Measurements from ENCODE around the gene NAALADL2.
"Not testable (repeated sequence)": the region's sequence is repeated elsewhere in the genome, so short reads cannot be mapped to it uniquely, and the experiment has no call there.

The NAALADL2 gene

GRCh38 chr3:175355801-175356335 lies 496.7 kb downstream of the NAALADL2 start:
- H3K4me3 ChIP-seq (ENCODE audit: low read depth, low read length), result no peak overlapping the region
- TF ChIP-seq CTCF (IDR thresholded peaks at IDR 0.05; ENCODE audit: insufficient read depth, low read depth, low read length, missing control alignments), result no peak
- no peak for DNase-seq (ENCODE audit: low read depth)

DNA sequence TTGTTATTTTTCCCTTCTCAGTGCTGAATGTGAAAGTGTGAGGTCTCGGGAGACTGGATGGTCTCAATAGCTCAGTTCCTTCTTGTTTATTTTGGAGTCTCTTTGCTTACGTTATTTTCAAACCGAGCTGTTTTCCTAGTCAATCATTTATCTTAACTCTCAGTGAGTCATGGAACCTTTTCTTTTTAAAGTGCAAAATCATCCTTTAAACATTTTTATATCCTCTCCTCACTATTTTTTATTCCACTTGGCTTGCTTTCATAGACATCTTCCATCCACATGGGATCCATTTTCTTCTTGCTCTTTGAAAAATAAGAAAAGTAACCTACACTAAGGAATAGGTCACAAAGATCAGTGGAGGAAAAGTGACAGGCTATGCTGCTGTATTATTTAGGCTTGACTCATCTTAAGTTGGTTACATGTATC lies 497.8 kb downstream of the NAALADL2 start:
- DNase-seq (ENCODE audit: low read depth), result no peak
- TF ChIP-seq CTCF (IDR thresholded peaks at IDR 0.05; ENCODE audit: insufficient read depth, low read depth, low read length, missing control alignments), result no peak
- H3K4me3 ChIP-seq (ENCODE audit: low read depth, low read length), result no peak overlapping the region

DNA sequence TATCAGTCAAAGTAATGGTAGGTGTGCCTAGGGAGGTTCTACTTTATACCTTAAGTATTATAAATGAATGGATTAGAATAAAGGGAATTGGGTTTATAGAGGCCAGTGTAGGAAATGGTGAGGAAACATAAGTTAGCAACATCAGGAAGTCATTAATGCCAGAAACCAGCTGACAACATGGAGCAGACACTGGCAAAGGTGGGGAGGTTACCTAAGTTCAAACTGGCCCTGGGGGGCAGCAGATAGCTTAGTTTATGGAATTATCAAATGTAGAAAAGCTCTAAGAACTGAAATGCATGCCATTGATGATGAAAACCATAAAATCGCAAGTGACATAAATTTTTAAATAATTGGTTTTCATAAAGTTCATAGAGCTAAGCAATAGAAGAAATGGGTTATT lies 498.6 kb downstream of the NAALADL2 start:
- no peak for TF ChIP-seq CTCF (IDR thresholded peaks at IDR 0.05; ENCODE audit: insufficient read depth, low read depth, low read length, missing control alignments)
- no peak overlapping the region for H3K4me3 ChIP-seq (ENCODE audit: low read depth, low read length)
- DNase-seq (ENCODE audit: low read depth), result no peak

DNA sequence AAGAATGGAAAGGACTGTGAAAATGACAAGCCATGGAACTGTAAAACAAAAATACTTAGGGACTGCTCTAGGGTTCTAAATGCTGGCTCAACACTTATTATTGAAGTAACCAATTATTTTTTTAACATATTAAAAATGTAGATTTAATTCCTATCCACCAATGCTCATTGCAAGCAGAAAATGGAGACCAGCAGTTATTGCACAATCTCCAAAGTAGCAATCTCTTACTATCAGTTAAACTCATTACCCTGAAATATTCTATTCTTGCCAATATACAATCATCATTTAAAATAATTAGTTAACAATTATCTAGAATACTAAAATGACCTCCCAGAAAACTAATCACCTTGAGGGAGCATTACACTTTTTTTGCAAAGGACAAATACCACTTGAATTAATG lies 499.8 kb downstream of the NAALADL2 start:
- no peak overlapping the region for H3K4me3 ChIP-seq (ENCODE audit: low read depth, low read length)
- DNase-seq (ENCODE audit: low read depth), result no peak
- no peak for TF ChIP-seq CTCF (IDR thresholded peaks at IDR 0.05; ENCODE audit: insufficient read depth, low read depth, low read length, missing control alignments)

- DNase-seq (ENCODE audit: low read depth); H3K4me3 ChIP-seq (ENCODE audit: low read depth, low read length): not testable (repeated sequence)
Observed at GRCh38 chr3:175370426-175370825, 511.3 kb downstream of the NAALADL2 start.

DNA sequence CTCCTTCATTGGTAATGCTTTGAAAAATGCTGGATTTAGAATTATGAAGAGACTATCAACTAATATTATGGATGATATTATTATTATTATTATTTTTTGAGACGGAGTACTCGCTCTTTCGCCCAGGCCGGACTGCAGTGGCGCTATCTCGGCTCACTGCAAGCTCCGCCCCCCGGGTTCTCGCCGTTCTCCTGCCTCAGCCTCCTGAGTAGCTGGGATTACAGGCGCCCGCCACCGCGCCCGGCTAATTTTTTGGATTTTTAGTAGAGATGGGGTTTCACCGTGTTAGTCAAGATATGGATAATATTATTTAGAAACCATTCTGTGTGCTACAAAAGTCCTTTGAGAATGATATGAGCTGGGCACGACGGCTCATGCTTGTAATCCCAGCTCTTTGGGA lies 512.1 kb downstream of the NAALADL2 start:
- not testable (repeated sequence) for H3K4me3 ChIP-seq (ENCODE audit: low read depth, low read length); DNase-seq (ENCODE audit: low read depth)

- no peak for TF ChIP-seq CTCF (IDR thresholded peaks at IDR 0.05; ENCODE audit: insufficient read depth, low read depth, low read length, missing control alignments)
- H3K4me3 ChIP-seq (ENCODE audit: low read depth, low read length), result no peak overlapping the region
- no peak for DNase-seq (ENCODE audit: low read depth)
Observed at GRCh38 chr3:175374705-175375104, 515.6 kb downstream of the NAALADL2 start.

- no peak overlapping the region for H3K4me3 ChIP-seq (ENCODE audit: low read depth, low read length)
- DNase-seq (ENCODE audit: low read depth), result peak; percentile 64
- no peak for TF ChIP-seq CTCF (IDR thresholded peaks at IDR 0.05; ENCODE audit: insufficient read depth, low read depth, low read length, missing control alignments)
Observed at GRCh38 chr3:175378348-175378747, 519.2 kb downstream of the NAALADL2 start.

Data from GM12865 (cell line).